ENCODE measurements around the gene ACP1.
A peak's percentile ranks its signal among the peaks of the same experiment; 100 is the strongest.

The ACP1 gene

DNA sequence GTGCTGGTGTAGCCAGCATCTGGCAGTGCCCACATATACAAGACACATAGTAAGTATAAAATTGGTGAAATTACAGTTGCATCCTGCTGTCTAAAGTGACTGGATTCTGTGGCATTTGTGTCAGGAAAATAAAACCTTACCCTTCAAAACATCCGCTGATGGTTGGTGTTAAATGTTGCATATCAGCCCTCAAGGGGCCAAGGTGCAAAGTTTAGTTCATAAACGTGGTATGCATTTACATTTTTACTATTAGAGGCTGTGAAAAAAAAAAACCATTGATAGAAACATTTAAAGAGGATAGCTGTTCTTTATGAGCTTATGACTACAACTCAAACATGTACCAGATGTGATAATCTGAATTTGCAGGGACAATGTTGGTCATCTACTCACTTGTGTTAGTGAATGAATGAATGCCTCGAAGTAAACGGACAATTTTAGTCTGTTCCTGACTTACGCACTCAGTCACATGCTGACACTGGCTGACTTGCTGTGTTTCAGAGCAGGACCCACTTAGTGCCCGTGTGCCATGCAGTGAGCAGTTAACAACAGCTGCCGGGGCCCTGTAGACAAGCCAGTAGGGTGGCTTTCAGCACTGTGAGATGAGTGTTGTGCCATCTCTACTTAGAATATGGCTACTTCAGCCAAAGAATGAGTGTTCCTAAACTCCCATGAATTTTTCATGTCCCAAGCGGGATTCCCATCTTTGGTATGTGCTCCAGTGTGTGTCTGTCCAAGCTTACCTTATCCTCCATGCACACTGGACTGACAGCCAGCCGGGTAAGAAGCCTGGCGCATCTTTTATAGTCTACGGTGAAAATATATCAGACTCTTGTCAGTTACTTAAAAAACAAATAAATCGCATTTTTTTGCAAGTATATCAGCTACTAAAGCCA is 17.9 kb downstream of the ACP1 start:
- no peak for DNase-seq

DNA sequence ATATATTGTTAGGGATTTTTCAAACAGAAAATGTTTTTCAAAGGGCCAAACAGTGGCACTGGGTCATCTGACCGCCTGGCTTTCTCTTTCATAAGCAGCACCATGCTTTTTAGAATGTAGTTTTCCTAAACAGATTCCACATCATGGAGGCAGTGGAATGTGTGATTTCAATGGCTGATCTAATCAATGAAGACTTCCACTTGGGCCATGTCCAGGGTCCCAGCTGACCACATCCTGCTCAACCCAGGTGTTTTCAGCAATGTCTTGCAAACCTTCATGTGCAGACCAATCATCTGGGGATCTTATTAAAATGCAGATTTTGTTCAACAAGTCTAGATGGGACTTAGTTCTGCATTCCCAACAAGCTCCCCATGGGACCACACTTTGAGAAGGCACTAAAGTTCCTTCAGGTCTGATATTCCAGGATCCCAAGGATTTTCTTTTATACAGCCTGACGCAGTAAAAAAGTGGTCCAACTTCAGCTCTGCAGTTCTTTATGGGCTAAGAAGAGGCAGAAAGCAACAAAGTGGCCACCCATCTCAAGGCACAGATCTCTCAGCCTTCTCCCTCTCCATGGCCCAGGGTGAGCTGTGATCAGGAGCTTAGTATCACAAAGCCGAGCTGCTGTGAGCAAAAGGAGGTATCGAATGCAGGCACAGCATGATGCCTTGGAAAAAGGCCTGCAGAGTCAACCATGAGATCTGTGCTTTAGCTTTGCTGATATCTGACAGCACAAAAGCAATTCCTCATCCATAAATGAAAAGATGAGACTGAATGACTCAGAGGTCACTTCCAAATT is 19.4 kb downstream of the ACP1 start:
- DNase-seq = no peak

DNA sequence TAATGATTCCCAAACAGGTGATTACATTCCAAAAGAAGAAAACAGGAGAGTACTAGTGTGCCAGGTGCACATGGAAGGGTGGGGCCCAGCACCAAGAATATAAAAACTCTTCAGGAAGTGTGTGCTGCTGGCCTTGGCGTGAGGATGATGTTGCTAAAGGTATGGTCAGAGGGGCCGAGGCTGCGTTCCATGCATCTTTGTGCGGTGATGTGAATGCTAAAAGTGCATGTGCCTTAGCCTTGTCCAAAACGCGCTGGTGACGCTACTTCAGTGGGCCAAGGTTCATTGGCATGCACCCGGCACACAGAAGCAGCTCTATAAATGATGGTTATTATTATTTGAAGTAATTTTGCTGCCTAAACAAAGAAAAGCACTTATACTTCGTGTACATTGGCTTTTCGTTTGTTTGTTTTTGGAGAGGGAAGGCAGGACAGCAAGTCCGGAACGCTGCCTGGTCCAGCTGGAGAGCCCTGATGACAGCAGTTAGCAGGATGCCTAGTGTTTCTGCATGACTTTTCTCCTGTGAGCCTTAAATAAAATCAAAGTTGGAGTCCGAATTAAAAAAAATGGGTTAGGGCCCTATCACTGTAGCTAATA is 20.2 kb downstream of the ACP1 start:
- no peak for DNase-seq

DNA sequence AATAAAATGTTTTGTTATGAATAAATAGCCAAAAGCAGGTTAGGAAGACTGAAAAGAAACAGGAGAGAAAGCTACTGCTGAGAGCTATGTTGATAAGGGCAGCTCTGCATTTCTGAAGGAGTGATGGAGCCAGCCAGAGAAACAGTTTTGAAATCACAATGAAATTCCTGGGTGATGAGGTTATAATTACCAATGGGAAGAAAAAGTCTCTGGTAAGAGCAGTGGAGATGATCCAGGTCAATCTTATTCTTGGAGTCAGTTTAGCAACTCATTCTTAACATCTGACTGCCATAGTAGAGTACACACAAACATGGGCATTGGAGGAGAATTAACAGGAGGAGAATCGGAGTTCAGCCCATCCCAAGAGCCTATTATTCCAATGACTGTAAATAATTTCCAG is 20.8 kb downstream of the ACP1 start:
- no peak for DNase-seq

DNA sequence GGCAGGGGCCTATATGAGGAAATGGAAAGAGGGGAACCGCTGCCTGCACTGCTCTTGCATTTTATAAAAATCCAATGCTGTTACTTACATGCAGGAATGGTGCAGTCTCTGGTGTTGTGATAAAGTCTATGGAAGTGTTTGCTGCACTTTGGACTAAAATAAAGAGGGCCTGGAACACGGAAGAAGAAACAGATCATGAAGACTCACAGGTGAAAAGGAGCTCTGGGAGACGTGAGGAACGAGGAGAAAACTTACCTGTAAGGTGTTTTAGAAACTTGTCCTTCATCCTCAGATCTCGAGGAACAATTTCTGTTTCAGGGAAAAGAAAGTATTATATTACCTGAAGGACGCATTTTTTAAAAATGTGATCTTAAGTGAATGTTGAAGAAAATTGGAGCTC is 21.3 kb downstream of the ACP1 start:
- DNase-seq = no peak

DNA sequence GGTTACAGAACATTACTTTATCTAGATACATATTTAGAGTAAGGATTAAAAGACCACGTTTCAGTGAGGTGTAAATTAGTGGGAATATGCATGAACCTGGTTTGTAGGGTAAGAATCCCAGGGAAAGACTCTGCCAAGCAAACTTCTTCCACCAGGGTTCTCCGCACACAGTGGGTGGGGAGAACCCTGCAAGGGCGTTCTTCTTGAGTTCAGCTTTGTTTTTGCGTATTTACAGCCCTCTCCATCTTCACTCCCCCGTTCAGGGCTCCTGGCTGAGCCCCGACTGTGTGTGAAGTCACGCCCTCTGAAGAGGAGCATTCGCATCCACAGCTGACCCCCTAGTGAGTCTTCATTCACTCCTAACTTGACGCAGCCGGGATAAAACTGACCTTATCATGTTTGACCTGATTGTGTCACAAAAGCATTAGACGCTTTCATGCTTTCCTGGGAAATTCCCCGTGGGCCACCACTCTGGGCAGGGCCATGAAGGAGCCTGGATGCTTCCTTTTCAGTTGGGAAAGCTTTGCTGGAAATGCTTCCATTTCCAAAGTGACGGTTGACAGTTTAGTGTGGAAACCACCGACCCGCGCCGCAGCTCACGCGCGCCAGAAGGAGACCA is 22.1 kb downstream of the ACP1 start:
- DNase-seq = no peak

DNA sequence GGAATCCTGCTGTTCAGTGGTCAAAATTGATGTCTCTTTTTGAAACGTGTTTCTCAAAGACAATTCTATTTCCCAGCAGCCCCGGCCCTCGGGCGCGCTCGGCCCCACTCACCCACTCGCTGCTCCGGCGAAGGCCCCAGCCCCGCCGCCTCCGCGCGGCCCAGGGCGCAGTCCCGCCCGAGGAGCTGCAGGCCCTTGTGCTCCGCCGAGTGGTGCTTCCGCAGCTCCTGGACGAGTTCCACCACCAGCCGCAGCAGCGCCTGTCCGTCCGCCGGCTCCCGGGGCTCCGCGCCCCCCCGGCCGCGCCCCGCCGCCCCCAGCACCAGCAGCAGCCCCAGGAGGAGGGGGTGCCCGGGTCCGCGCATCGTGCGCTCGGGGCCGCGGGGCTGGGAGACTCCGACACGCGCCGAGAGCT is 22.7 kb downstream of the ACP1 start:
- DNase-seq = no peak

DNA sequence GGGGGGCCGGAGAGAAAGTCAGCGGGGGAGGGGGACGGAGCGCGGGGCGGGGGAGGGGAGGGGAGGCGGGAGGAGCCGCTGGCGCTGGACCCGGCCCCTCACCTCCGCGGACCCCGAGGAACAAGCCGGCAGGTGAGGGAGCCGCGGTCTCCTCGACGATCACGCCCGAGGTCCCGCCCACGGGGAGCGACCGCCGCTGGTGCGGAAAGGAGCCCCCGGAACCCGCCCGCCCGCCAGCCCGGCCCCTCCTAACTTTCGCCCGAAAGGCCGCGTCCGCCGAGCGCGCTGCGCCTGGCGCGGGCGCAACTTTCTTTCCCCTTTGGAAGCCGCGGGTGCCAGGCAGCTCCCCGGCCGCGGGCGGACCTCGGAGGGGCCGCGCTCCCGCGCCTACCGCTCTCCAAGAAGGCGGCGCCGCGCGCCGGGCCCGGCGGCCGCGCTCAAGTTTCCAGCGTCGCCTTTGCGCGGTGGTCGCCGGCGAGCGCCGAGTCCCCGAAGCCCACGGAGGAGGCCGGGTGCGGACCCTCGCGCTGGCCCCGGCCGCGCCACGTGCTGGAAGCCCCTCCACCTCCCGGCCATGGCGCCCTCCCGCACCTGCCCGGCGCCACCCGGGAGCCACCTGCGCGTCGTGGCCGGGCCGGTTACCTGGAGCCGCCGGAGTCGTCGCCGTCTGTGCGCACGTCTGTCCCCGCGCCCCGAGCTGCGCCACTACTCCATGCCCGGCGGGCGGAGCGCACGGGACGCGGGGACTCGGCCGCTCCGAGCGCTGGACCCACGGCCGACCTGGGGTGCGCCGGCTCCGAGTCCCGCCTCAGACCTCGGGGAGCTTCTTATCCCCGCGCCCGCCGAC is 23.4 kb downstream of the ACP1 start, which contains the start of gene ALKAL2:
ALKAL2 (minus strand) TSS at position 181 of the 847 bp plus-strand sequence. CDS start 256 bp downstream, outside the sequence.
- DNase-seq = no peak

DNA sequence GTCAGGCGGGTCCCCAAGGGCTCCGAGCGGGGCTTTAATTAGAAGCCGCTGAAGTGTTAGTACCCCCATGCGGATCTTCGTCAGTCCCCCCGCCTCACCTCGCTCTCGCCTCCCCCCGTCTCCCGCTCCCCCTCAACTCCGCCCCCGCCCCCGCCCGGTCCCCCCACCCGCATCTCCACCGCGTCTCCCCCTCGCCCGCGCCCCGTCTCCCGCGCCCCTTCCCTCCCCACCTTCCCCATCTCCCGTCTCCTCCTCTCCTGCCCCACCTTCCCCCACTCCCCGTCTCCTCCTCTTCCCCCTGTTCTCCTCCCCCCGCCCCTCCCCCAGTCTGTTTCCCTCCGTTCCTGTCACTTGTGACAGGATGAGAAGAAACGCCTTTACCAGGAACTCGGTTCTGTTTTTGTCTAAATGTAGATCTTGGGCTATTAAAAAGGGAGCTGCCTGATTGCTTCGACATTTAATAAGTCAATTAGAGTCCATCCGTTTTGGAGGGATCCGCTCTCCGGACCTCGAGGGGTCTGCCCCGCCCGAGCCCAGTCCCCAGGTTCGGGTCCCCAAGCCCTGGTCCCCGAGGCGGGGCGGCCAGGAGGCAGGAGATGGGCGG is 24.1 kb downstream of the ACP1 start:
- DNase-seq = no peak

DNA sequence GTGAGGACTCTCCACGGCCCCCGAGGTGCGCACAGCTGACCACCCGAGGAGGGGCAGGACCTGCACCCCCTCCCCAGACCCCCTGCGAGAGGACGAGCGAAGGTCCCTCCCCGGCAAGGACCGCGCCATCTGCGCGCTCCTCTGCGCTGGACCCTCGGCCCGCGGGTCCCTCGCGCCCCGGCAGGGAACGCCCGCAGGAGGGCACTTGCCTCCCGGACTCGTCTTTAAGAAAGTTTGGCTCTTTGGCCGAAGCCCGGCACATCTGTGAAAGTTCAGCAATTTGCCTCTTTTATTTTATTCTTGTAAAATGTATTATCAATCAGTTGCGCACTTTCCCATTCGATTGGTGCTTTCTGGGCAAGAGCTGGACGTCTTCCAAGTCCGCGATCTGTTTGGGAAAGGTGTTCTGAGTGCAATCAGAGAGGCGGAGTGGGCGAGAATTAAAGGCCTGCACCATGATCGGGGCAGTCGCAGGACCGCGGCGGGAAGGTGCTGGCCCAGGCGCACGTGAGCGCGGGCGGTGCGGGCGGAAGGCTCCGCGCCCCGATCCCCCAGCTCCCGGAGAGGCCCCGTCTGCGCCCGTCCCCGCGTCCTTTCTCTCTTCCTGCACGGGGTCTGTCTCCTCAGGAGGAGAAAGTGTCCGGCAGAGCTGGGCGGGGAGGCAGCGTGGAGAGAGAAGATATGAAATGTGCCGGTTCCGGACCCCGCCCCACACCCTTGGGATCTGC is 24.8 kb downstream of the ACP1 start:
- no peak for DNase-seq

DNA sequence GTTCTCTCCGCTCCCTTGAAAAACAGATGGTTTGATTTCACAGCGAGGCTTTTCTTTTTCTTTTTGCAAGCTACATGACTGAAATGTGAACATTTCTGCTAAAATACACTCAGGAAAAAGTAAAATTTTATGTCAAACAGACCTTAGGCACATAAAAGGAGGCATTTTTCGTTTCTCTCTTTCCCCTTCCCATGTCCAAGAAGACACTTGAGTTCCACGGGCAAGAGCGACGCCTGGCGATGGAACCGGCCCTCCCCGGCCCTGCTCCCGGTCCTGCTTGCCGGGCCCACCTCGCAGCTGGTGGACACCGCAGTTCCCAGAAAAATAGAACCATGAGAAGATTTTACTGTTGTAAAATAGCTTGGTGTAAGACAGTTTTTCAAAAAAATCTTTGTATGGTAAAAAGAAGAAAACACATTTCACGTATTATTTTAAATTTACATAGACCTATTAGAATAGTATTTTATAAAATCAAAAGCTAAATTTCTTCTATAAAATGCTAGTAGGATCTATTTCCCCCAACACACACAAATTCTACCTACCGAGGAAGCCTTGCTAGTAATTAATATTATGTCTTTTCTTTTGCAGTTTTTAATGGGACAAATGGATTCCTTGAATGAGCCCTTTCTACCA is 25.5 kb downstream of the ACP1 start:
- peak; percentile 49 for DNase-seq

DNA sequence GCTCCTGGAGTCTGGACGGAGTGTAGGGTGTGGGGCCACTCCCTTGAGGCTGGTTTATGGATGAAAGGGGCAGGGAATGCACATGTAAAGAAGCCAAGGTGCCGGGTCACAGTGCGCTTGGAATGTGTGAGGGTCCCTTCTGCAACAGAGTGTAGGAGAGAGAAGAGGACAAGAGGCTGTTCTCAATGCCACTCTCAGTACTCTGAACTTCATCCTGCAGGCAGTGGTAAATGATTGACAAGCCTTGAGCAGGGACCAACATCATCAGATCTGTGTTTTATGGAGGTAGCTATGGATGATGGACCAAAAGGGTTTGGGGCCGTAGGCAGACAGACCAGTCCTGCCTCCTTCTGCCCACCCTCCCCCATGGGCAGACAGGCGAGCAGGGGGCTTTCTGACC is 30.3 kb downstream of the ACP1 start:
- no peak for DNase-seq

DNA sequence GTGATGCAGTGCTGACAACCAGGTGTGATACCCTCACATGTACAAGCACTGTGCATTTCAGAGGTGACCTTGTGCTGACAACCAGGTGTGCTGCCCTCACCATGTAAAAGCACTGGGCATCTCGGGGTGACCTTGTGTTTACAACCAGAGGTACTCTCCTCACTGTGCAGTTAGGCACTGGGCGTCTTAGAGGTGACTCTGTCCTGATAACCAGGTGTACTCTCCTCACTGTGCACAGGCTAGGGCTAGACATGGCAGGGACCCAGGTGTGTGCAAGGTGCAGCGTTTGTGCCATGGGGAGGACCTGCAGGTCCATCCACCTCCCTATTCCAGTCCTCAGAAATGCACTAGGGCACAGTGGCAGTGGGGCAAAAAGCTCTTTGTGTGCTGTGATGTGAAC is 31.6 kb downstream of the ACP1 start:
- DNase-seq = no peak

DNA sequence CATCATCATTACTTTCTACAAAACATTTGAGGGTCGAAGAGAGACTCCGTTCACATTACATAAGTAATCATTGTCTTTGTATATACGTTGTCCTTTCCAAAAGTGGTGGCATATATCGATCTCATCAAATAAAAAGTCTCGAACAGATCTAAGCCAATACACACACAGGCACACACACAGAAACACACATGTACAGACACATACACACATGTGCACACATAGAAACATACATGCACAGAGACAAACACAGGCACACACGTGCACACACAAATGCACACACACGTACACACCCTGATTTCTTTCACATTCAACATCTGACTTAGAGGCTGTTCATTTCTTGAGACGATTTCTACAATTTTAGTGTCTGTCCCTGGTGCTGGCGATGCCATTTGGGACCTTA is 40.6 kb downstream of the ACP1 start:
- DNase-seq = no peak

DNA sequence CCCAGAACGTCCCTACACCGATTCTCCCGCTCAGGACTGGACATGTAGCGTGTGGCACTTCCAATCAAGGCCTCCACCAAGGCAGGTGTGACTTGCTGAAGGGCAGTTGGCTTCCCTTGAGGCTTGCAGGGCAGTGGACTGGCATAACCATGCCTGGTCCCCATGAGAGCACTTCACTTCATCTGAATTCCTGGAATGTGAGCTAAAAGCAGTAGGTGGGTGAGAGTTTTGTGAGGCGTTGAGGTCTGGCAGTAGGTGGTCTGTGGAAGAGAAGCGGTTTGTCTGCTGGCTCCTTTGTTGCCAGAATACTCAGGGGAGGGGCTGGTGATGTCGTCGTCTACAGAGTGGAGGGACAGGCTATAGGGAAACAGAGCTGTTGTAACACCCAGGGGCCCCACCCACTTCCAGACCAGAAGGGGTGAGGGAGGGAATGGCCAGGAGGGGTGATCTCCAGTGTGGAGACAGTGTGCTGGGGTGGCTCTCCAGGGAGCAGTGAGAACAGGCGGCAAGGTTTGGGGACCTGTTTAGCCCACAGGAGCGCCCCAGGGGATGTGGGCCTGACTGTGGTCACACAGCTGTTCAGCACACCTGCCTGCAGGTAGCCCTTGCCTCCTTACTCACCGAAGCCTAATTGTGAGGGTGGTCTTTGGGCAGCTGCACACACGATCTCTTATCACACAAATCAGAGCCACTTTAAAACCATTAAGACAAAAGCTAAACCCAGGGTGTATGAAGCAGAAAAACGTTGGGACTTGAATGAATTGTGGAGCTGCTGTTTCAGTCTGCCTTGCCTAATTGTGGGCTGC is 44.6 kb downstream of the ACP1 start:
- DNase-seq = no peak

DNA sequence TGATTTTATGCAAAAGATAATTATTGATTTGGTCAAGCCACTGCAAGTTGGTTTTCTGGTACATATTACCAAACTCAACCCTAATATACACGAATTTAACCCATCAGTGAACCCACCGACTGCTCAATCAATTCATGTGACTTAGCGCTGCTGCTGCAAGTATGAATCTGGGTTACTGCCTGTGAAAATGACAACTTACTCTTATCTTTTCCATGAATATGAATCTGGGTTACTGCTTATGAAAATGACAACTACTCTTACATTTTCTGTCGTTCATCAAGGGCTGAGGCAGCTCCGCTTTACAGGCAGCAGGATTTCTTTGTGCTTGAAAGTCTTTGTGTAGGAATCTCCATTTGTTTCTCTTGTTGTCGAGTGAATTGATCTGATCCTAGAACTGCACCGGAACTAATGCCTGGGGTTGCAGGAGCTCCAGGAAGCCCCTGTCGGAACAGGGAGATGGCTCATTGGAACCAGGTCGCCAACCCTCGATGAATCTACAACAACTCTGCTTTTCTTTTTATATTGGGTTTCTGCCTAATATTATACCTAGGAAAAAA is 45.3 kb downstream of the ACP1 start:
- DNase-seq = no peak

DNA sequence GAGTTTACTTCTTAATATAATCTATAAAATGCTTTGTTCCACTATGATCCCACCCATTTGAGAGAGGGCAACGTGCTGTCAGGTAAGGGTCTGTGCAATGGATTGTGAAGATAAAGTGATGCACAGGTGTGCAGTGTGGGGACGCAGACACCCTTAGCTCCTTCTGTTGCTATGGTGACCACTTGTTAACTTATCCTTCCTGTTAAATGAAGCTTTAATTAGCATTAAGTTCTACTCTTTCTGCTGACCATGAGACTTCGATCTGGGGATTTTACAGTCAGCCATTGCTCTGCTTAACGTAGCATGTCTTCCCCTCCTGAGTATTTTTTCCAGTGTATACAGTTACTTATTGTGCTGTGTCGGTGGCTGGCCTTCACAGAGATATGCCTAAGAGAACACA is 46.2 kb downstream of the ACP1 start:
- no peak for DNase-seq

DNA sequence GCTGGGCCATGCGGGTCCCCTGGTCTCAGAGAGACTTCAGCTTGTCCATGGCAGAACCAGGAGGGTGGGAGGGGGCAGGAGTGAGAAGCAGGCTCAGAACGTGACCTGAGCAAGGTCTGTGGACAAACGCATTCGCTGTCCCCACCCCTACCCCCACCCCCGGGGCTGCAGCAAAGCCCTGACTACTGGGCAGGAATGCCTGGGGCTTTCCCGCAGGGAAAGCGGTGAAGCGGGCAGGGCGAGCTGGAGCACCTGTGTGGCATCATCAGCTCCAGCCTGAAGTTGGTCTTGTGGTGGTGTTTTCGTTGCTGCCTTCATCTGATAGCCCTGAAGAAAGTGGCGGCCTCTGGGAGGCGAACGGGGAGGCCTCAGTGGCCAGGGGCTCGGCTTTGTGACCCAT is 49.2 kb downstream of the ACP1 start:
- DNase-seq = no peak

Measured in activated naive CD4-positive, alpha-beta T cell treated with anti-CD3 and anti-CD28 coated beads, Interleukin-2, amount 50 U/mL, for 16 hours (primary cell).